ENCODE results near the gene HOXD13.

Gene HOXD13

GRCh38 chr2:176121190-176122051 lies 28.9 kb downstream of the HOXD13 start:
- no peak for DNase-seq (ENCODE audit: low spot score)

DNA sequence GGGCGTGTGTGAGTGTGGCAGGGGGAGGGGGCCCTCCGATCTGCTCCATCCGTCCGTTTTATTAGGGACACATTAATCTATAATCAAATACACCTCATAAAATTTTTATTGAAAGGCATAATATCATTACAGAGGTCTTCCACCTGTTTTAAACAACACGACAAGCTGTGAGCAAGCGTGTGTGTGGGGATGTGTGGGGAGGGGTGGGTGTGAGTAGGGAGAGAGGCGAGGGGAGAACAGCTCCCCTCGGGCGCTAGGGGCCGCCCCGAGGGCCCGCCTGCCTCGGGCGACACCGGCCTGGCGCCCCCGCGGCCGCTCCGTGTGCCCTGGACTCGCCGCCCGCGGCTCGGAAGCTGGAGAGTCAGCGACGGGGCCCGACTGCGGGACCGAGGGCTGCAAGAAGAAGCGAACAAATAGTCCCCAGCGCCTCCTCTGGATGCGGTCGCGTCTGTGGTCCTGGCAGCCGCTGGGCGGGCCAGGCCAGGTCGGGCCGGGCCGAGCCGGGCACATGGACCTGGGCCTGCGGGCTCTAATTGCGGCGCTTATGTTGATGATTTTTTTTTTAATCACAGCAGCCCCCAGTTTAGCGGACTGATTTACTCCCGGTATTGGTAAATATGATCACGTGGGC lies 29.6 kb downstream of the HOXD13 start:
- no peak for DNase-seq (ENCODE audit: low spot score)

- DNase-seq (ENCODE audit: low spot score): no peak
These were observed 30.3 kb downstream of the HOXD13 start, which contains the start of gene HOXD9 for GRCh38 chr2:176122683-176123410. Gene HOXD9 (plus strand): TSS chr2:176122719. CDS start chr2:176122769, 50 bp downstream.

DNA sequence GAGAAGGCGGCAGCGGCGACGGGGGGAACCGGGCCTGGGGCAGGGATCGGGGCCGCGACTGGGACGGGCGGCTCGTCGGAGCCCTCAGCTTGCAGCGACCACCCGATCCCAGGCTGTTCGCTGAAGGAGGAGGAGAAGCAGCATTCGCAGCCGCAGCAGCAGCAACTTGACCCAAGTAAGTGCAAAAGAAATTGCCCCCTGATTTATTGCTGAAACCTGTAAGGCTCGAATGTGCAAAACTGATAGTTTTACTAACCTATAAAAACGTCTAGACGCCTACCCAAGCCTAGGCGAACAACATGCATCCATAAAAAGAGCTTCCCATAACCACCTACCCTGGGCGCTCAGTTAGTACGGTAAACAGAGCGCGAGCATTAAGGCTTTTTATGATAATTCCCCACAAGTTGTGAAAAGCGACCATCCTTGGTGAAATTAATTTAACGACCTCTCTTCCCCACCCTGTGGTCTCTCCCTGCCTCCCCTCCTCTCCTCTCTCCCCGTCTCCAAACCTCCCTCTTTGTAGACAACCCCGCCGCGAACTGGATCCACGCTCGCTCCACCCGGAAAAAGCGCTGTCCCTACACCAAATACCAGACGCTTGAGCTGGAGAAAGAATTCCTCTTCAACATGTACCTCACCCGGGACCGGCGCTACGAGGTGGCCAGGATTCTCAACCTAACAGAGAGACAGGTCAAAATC lies 31.0 kb downstream of the HOXD13 start:
- DNase-seq (ENCODE audit: low spot score): no peak

GRCh38 chr2:176124110-176124946 lies 31.8 kb downstream of the HOXD13 start:
- no peak for DNase-seq (ENCODE audit: low spot score)

GRCh38 chr2:176124947-176125771 lies 32.6 kb downstream of the HOXD13 start:
- no peak for DNase-seq (ENCODE audit: low spot score)

DNA sequence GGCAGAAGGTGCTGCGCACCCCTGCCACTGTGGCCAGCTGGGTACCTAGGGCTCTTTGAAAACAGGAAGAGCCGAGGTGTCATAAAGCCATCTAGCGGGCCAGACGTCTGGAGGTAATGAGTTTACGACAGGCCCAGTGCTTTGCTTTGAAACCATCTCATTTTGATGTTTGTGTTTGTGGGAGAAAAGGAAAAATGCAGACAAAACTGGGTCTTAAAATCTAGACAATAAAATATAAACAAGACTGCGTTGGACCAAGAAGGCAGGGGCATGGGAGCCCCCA lies 33.2 kb downstream of the HOXD13 start:
- no peak for DNase-seq (ENCODE audit: low spot score)

DNA sequence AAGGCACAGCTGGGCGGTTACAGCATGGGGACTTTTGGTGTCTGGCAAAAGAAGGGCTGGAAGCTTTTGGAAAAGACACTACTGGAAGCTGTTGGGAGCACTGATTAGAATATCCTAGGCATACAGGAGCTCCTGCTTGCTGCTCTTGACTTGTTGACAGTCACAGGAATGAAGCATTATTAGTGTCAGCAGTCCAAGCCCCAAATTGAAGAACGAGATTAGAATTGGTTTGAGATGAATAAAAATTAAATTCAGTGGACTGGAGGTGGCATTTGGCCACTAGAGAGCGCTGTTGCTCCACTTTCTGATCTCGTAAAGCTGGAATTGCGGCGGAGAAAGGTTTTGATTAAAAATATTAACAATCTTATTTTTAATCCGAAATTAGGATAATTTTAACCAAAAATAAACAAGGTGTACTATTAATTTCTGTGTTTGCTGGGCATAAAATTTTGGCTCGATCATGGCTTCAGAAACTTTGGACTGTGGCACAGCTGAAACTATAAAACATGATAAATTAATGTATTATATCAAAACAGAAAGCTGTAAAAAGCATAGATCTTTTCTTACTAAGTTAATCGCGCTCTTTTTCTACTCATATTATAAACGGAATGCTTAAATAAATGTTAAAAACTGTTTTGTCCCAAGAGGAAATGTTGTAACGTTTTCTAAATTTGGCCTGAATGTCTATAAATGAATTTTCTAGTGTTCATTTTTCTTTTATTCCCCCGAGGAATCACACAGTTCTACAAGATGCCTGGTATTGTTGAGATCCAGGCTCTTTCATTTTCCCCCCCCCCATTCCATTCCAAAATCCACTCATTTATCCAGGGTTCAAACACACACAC lies 34.6 kb downstream of the HOXD13 start:
- peak; percentile 57 for DNase-seq (ENCODE audit: low spot score)

- DNase-seq (ENCODE audit: low spot score): no peak
These were observed 35.2 kb downstream of the HOXD13 start for GRCh38 chr2:176127774-176128072.

- no peak for DNase-seq (ENCODE audit: low spot score)
These were observed 35.9 kb downstream of the HOXD13 start for GRCh38 chr2:176128172-176128981.

DNA sequence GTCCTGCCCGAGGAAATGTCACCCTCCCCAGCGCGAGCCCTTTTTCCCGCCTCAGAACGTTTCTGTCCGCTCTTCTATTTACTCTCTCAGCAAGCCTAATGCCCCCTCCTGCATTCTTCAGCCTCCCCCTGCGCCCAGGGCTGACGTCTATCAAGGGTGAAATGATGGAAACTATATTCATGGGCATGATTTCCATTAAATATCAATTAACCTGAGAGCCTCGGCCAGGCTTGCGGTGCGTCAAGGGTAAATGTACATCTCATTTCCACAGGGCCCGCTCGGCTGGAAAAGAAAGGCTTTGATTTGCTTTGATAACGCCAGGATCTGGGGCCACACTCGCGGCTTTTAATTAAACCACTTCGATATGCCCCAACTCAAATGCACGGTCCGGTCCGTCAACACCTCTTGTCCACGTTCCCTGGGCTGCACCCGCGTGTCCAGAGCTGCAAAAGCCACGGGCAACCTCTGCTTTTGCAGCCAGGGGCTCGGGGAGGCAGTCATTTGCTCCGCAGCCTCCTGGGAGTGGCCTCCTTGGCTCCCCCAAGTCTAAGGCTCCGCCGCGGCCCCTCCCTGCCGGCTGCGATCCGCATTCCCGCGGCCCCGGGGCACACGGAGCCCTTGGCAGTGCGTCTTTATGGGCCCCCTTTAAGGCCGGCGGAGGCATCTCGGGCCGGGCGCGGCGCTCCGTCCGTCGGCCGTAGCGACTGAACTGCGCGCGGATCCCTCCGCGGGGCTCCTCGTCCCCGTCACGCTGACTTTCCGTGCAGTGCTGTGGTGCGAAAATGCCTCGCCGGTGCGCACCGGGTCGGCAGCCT lies 36.7 kb downstream of the HOXD13 start, which contains the start of gene HOXD8:
Gene HOXD8 (plus strand): TSS at position 724 of the 815 bp plus-strand sequence. CDS start 662 bp downstream, outside the sequence.
- no peak for DNase-seq (ENCODE audit: low spot score)

DNA sequence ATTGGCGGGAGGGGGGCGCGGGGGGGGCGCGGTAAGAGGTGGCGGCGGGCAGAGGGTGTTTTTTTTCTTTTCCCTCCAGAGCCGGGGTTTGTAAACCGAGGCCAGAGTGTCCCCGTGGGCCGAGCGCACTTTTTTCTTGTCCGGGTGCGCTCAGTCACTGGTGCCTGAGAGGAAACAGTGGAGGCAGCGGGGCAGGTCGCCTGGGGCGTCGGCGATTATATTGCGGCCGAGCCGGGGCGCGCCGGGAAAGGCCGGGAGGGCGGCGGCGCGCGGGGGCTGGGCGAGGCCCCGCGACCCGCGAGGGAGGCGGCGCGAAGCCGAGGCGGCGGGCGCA lies 37.3 kb downstream of the HOXD13 start:
- DNase-seq (ENCODE audit: low spot score): no peak

- no peak for DNase-seq (ENCODE audit: low spot score)
These were observed 37.8 kb downstream of the HOXD13 start for GRCh38 chr2:176130147-176130956.

DNA sequence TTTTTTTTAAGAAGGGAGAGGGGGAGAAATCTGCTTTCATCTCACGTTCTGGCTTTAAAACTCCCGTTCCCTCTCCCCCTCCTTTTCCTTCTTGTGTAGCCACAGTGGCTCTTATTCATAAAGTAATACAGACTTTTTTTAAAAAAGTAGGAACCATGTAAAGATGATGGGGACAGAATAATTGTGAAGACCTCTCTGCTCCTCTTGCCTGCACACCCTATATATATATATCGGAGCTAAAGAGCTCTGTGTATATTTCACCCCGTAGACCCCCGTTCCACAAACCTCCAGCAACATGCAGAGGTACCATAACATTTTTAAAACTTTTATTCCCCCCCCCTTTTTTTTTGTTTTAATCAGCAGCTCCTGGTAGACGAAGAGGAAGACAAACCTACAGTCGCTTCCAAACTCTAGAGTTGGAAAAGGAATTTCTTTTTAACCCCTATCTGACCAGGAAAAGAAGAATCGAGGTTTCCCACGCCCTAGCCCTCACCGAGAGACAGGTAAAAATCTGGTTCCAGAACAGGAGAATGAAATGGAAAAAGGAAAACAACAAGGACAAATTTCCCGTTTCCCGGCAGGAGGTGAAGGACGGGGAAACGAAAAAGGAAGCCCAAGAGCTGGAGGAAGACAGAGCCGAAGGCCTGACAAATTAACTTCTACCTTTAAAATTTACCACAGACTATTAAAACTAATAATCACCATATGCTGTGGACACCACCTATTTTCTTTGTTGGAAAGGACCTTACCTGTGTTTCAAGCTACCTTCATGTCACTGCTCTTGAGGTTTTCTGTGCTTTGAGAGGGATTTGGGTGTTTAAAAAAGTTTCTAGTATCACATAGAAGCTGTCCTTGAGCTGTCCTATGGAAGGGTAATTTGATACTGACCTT lies 38.7 kb downstream of the HOXD13 start:
- DNase-seq (ENCODE audit: low spot score): no peak

DNA sequence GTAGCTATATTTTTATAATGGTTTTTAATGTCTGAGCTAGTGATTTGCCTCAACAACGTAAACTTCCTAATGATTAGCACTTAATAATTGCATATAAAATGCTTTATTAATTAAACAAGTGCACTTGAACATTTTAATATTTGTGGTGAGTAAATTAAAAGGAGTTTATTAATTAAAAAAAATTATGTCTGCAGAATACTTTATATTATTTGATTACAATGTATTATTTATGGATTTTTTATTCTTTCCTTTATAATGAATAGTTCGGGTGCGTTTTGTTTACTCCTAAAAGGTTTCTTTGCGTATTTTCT lies 39.3 kb downstream of the HOXD13 start:
- DNase-seq (ENCODE audit: low spot score): no peak

All from hematopoietic multipotent progenitor cell treated with erythropoietin and hydrocortisone succinate and interleukin-3 and kit ligand, for 17 days (in vitro differentiated cells).